ENCODE measurements around the gene ARRDC1. TPM values are rescaled to one million over a fixed set of nuclear protein-coding genes. Genes with fewer than 3 reads are reported as not detected.
A peak's percentile ranks its signal among the peaks of the same experiment; 100 is the strongest.

Gene ARRDC1
- total RNA-seq, 1 experiment from 2014 or later = 86.4 TPM

DNA sequence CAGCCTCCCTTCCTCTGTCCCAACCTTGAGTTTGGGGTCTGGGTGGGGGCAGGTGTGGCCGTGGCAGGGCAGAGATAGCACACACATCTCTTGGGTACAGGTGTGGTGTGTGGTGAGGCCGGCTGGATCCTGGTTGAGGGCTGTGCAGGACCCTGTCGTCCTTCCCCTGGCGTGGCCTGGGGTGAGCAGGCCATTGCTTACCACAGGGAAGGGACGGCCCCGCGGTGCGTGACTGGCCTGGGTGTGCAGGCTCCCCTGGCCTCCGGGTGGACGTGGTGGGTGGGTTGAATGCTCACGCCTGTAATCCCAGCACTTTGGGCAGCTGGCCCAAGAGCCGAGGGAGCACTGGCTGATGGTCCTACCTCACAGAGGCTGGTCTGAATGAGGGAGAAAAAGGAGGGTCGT is 1.2 kb downstream of the ARRDC1 start:
- H3K4me3 Mint-ChIP-seq (ENCODE audit: low read depth, unreplicated experiment) = peak overlapping the region; percentile 90
- TF ChIP-seq, protein P1, sequence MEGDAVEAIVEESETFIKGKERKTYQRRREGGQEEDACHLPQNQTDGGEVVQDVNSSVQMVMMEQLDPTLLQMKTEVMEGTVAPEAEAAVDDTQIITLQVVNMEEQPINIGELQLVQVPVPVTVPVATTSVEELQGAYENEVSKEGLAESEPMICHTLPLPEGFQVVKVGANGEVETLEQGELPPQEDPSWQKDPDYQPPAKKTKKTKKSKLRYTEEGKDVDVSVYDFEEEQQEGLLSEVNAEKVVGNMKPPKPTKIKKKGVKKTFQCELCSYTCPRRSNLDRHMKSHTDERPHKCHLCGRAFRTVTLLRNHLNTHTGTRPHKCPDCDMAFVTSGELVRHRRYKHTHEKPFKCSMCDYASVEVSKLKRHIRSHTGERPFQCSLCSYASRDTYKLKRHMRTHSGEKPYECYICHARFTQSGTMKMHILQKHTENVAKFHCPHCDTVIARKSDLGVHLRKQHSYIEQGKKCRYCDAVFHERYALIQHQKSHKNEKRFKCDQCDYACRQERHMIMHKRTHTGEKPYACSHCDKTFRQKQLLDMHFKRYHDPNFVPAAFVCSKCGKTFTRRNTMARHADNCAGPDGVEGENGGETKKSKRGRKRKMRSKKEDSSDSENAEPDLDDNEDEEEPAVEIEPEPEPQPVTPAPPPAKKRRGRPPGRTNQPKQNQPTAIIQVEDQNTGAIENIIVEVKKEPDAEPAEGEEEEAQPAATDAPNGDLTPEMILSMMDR (IDR thresholded peaks at IDR 0.05; ENCODE audit: unreplicated experiment) = no peak
- intact Hi-C loops (cut with micrococcal nuclease; ENCODE audit: unreplicated experiment) = no loop called here
- H3K4me1 Mint-ChIP-seq (ENCODE audit: low read depth, unreplicated experiment) = peaks cover 17% of the 10 kb centered on the region
- BruUV-seq (replicated peaks) = no TSS peak
- H3K27ac Mint-ChIP-seq (ENCODE audit: unreplicated experiment) = peak overlapping the region; percentile 50
- CTCF ChIA-PET = interaction anchor here (0.5 kb wide), 1 partner anchor 28 kb away, joined by 4 read pairs; the partner anchor contains the start of gene DPH7
- peaks cover 32% of the 10 kb centered on the region for H3K36me3 Mint-ChIP-seq (ENCODE audit: insufficient read depth, unreplicated experiment)
- no peaks in the 10 kb centered on the region for H3K9me3 Mint-ChIP-seq (ENCODE audit: low read depth, unreplicated experiment)
- H3K27me3 Mint-ChIP-seq (ENCODE audit: unreplicated experiment) = no peaks in the 10 kb centered on the region
- no peak for DNase-seq

- TF ChIP-seq, protein P1 (IDR thresholded peaks at IDR 0.05; ENCODE audit: unreplicated experiment) = no peak
- H3K9me3 Mint-ChIP-seq (ENCODE audit: low read depth, unreplicated experiment) = no peaks in the 10 kb centered on the region
- intact Hi-C loops (cut with micrococcal nuclease; ENCODE audit: unreplicated experiment) = no loop called here
- H3K27ac Mint-ChIP-seq (ENCODE audit: unreplicated experiment) = peak overlapping the region; percentile 50
- BruUV-seq (replicated peaks) = no TSS peak
- peaks cover 38% of the 10 kb centered on the region for H3K36me3 Mint-ChIP-seq (ENCODE audit: insufficient read depth, unreplicated experiment)
- DNase-seq = peak; percentile 43
- H3K4me3 Mint-ChIP-seq (ENCODE audit: low read depth, unreplicated experiment) = peak overlapping the region; percentile 90
- H3K27me3 Mint-ChIP-seq (ENCODE audit: unreplicated experiment) = no peaks in the 10 kb centered on the region
- H3K4me1 Mint-ChIP-seq (ENCODE audit: low read depth, unreplicated experiment) = peaks cover 22% of the 10 kb centered on the region
- CTCF ChIA-PET = interaction anchor here (0.5 kb wide), 1 partner anchor 28 kb away, joined by 4 read pairs; the partner anchor contains the start of gene DPH7
Observed at GRCh38 chr9:137607141-137607857, 1.8 kb downstream of the ARRDC1 start.

GRCh38 chr9:137610944-137611343 is 5.5 kb downstream of the ARRDC1 start:
- CTCF ChIA-PET = no interaction called here
- intact Hi-C loops (cut with micrococcal nuclease; ENCODE audit: unreplicated experiment) = no loop called here
- TF ChIP-seq, protein P1 (IDR thresholded peaks at IDR 0.05; ENCODE audit: unreplicated experiment) = no peak
- no peak for DNase-seq
- Mint-ChIP-seq H3K4me3 (ENCODE audit: low read depth, unreplicated experiment) (peak overlapping the region; percentile 63), H3K27ac (ENCODE audit: unreplicated experiment) (peak overlapping the region; percentile 95), H3K27me3 (ENCODE audit: unreplicated experiment) (no peaks in the 10 kb centered on the region), H3K9me3 (ENCODE audit: low read depth, unreplicated experiment) (no peaks in the 10 kb centered on the region), H3K36me3 (ENCODE audit: insufficient read depth, unreplicated experiment) (peaks cover 61% of the 10 kb centered on the region), H3K4me1 (ENCODE audit: low read depth, unreplicated experiment) (peaks cover 25% of the 10 kb centered on the region)
- BruUV-seq (replicated peaks) = no TSS peak

DNA sequence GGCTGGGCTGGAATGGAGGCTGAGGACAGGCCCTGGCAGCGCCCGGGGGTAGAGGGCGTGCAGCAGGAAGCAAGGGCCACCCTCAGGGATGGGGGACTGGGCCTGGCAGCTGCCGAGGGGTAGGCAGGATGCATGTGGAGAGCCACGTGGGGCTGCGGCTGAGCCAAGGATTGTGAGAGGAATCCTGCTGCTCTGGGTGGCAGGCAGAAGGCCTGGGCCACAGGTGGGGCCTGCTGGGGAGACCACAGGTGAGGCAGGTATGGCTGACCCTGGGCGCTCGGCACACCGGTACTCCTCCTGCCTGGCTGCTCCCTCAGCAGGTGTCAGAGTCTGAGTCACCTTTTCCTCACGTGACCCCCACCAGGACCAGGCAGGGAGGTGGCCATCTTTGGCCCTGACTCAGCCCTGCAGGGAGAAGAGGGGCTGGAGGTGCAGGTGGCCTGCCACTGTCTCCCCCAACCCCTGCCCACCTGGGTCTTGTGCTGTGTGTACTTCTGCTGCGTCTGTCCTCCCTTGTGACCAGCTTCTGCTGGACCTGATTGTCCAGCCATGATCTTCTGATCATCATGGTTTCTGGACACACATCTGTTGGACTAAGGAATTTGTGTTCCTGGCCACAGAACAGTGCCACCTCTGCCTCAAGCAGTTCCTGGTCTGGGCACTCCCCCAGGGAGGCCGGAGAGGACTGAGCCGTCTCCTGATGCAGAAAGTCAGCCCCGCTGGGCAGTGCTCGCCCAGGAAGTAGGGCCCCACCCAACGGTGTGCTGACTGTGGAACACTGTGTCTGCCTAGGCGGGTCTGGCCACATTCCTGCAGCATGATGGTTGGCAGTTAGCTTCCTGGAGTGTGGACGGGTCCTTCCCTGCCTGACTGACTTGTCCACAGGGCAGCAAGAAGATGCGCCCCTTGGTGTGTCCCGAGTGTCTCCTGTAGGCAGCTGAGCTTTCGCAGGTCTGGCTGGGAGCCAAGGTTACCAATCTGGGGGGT is 6.4 kb downstream of the ARRDC1 start:
- intact Hi-C loops (cut with micrococcal nuclease; ENCODE audit: unreplicated experiment) = no loop called here
- peak; percentile 96 for DNase-seq
- no peaks in the 10 kb centered on the region for H3K9me3 Mint-ChIP-seq (ENCODE audit: low read depth, unreplicated experiment)
- H3K4me1 Mint-ChIP-seq (ENCODE audit: low read depth, unreplicated experiment) = peaks cover 26% of the 10 kb centered on the region
- TF ChIP-seq, protein P1 (IDR thresholded peaks at IDR 0.05; ENCODE audit: unreplicated experiment) = no peak
- TSS peak; percentile 32 for BruUV-seq (replicated peaks)
- no peaks in the 10 kb centered on the region for H3K27me3 Mint-ChIP-seq (ENCODE audit: unreplicated experiment)
- peaks cover 54% of the 10 kb centered on the region for H3K36me3 Mint-ChIP-seq (ENCODE audit: insufficient read depth, unreplicated experiment)
- H3K4me3 Mint-ChIP-seq (ENCODE audit: low read depth, unreplicated experiment) = peak overlapping the region; percentile 63
- CTCF ChIA-PET = no interaction called here
- H3K27ac Mint-ChIP-seq (ENCODE audit: unreplicated experiment) = peak overlapping the region; percentile 95

Measured in Calu3 (cell line).